CD1c-positive myeloid dendritic cell (primary cell): ENCODE measurements around the gene ECI1.
"Not testable (repeated sequence)": the region's sequence is repeated elsewhere in the genome, so short reads cannot be mapped to it uniquely, and the experiment has no call there.

Experiments used
- DNase-seq: peaks from one replicate; pipeline ENCODE4 v3.0.0-alpha.2; 2016; ENCODE audit errors: extremely low spot score

The ECI1 gene

DNA sequence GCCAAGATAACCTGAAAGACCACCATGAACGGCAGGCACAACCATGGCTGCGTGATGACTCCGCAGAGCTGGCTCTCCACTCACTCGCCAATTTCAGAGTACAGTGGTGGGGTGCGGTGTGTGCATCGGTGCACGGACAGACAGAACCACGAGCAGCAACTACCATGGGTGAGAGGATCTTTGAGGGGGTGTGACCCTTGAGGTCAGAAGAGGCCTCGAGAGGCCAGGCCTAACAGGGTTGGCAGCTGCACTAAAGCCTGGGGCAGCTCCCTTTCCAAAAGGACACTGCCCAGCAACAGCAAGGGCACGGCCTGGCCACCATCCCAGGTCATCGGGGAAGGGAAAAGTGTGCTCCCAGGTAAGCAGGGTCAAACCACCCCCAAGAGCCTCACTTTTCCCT lies 1.9 kb upstream of the ECI1 start:
- no peak for DNase-seq

DNA sequence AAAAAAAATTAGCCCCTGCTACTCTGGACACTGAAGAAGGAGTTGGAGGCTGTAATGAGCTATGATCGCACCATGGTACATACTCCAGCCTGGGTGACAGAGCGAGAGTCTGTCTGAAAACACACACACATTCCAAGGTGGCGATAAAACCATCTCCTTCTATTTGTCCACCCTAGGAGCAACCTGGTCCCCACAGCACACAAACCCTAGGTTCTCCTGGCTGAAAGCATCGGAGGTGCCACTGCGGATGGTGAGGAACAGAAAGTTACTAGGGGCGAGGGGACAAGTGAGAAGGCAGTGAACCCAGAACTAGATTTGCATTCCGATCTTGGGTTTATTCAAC lies 1.4 kb upstream of the ECI1 start:
- no peak for DNase-seq

DNA sequence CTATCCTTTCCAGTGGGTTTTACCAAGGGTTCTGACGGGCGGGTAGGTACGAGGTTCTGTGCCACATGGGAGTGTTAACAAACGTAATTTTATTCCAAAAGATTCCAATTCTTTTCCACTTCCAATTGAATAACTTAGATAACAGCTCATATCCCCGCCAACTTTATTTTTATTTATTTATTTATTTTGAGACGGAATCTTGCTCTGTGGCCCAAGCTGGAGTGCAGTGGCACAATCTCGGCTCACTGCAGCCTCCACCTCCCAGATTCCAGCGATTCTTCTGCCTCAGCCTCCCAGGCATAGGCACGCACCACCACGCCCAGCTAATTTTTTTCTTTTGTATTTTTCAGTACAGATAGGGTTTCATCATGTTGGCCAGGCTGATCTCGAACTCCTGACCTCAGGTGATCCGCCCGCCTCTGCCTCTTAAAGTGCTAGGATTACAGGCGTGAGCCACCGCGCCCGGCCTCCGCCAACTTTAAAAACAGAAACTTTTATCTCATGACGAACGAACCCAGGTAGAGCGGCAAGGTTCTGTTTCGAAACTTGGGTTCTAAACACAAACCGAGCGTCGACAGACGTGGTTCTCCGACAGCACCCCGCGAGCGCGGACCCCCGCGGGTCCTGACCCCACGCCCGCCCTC lies 613 bp downstream of the ECI1 start:
- peak; percentile 29 for DNase-seq

DNA sequence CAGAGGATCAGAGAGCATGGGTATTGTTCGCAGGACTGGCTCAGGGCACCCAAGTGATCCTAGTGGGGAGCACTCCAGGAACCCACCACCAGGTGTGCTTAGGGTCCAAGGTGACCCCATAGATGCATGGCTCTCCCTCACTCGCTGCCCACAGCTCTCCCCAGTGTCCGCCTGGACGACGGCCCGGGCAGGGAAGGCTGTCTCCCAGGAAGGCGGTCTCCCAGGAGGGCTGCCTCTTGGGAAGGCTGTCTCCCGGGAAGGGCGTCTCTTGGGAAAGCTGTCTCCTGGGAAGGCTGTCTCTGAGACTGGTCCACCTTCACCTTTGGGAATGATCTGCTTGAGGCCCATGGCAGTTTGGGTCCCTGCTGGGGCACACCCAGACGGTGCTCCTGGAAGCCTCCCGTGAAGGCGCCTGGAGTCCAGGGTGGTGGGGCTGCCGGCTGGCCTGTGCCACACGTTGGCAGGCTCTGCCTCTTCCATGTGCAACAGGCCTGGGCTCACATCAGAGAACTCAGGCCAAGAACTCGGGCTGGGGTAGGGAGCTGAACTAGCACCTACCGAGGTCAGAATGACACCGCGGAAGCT lies 5.0 kb downstream of the ECI1 start:
- no peak for DNase-seq

DNA sequence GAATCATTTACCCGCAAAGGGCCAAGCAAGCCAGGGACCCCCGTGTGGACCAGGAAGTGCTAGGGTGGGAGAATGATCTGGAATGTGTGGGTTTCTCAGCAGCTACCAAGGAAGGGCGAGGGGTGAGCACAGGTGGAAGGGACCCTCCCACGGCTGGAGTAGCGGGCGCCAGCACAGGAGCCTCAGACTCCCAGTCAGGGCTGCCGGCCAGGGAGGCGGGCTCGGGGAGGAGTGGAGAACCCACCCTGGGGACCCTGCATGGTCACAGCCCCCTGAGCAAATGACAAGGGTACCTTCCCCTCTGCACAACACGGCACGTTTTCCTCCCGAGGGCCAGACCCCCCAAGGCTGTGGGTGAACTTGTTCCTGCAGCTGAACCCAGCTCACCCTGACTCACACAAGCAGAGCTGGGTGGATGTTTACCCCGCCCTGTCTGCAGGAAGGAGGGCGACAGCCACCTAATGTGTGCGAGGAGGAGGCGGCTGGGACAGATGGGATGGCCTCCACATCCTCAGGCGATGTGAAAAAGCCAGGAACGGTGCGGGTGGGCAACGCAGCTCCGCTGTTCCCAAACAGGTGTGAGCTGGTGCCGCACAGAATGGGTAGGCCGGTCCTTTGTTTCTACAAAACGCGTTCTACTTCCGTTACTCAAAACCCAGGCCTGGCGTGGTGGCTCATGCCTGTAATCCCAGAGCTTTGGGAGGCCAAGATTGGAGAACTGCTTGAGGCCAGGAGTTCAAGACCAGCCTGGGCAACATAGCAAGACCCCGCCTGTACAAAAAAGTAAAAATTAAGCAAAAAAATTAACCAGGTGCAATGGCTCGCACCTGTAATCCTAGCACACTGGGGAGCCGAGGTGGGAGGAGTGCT lies 6.2 kb downstream of the ECI1 start:
- DNase-seq = no peak

DNA sequence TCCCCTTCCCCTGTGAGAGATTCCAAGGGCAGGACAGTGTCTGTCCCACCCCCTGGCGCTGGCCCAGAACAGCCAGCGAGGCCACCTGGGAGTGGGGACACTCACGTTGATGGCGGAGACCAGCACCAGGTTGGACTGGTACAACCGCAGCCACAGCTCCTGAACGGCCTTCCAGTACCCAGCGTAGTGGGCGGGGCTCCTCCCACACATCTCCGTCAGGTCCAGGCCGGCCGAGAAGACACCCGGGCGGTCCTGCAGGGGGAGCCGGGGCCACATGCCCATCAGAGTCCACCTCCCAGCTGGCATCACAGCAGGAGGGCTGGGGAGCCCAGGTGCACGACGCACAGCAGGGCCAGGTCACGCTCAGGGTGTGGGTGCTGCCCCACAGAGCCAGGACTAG lies 7.1 kb downstream of the ECI1 start:
- DNase-seq = no peak

DNA sequence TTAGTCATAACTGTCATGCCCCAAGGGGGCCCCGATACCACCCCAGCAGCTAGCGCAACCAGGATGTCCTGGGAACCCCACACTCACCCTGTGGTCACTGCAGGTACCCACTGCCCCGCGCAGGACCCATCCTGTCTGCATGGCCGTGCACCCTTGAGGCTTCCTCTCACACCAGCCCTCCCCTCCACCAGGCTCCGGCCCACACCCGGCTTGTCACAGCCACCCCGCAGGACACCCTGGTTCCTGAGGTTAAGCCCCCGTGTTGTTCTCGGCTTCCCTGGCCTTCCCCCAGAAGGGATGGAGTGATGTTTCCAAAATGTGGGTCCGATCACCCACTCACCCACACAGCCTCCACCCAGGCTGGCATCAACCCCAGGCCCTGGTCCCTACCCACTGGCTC lies 7.6 kb downstream of the ECI1 start:
- no peak for DNase-seq

DNA sequence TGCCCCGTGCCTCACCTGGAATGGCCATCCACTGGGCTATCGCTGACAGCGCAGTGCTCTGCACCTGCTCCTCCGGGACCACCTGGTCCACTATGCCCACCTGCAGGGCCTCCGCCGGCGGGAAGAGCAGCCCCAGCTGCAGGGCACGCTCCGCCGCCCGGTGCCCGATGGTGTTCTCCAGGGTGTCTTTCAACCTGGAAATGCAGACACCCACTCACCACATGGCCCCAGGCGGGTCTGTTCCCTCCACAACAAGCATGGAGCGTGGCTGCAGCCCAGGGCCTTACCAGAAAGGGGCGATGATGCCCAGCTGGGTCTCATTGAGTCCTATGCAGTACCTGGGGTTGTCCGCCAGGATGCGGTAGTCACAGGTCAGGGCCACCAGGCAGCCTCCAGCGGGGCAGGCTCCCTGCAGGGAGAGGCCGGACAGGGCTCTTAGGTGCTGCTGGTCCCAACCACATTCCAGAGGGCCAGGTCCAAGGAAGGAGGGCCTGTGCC lies 8.3 kb downstream of the ECI1 start:
- no peak for DNase-seq

DNA sequence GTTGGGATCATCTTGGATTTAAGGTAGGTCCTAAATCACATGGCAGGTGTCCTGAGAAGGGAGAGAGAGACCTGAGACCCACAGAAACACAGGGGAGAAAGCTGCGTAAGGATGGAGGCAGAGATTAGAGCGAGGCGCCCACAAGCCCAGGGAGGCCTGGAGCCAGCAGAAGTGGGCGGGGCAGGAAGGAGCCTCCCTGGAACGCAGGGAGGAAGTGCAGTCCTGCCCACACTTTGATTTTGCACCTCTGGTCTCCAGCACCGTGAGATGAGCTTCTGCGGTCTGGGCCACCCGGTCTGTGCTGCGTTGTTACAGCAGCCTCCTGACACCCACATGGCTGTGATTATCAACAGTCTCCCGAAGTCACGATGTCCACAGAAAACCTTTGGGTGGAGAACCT lies 8.8 kb downstream of the ECI1 start:
- DNase-seq = peak; percentile 43

DNA sequence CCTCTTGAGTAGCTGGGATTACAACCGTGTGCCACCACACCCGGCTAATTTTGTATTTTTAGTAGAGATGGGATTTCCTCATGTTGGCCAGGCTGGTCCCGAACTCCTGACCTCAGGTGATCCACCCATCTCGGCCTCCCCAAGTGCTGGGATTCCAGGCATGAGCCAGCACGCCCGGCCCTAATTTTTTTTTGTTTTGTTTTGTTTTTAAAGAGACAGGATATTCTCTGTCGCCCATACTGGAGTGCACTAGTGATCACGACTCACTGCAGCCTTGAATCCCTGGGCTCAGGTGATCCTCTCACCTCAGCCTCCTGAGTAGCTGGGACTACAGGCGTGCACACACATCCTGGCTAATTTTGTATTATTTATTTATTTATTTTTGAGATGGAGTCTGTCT lies 11.1 kb downstream of the ECI1 start:
- DNase-seq = not testable (repeated sequence)

DNA sequence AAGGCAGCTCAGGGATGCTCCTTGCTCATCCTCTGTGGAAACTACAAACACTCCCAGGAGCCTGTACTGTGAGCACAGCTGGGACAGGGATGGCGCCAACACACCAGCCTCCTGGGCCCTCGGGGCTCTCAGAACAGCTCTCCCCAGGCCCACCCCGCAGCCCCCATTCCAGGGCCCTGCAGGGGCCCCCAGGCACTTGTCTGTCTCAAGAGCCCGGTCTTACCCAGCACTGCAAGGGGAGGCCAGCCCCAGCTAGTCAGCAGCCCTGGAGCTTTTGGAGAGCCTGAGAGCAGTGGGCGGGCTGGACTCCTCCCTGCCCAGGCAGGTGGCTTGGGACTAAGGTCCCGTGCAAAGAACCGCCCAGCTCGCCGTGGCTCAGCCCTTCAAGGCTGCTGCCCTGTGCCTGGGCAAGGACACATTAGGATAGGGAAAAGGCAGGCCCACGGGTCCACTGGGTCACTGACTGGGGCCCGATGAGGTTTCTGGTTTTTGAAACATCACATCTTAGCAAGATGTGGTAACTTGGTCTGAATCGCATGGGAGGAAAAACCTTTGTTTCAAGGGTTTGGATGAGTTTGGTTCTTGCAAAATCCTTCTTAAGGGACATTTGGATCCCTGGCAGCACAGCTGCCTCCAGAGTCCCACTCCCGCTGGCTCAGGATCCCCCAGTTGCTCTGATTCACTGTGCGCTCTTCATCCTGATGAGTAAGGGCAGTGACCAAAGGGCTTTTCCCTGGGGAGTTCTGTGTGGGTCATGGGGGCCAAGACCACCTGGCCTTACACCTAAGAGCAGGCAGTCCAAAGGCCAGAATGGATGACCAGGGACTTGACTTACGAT lies 12.3 kb downstream of the ECI1 start:
- no peak for DNase-seq

DNA sequence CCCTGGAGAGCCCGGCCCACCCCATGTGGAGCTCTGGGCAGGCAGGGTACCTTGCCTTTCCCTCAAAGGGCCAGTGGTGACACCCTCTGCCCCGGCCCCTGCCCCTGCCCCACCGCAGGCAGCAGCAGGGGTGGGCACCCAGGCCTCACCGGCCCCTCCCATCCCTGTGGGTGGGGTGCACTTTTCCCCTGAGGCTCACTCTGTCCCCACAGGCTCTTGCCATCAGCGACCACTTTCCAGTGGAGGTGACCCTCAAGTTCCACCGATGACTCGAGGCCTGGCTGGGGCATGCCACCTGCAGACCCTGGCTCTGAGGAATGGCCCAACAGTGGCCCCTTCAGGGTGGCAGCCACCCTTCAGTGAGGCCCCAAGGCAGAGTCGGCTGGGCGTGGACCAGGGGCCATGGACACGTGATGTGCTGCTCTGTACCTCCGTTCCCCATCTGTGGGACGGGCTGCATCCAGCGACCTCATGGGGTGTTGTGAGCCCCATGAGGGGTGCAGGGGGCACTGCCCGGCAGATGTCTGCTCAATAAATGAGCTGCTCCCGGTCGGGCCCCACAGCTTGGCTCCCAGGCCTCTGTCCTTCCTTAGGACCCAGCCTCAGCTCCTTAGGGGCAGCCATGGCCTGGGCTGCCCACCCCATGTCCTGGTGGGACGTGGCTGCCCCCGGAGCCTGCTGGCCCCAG lies 13.1 kb downstream of the ECI1 start:
- no peak for DNase-seq

DNA sequence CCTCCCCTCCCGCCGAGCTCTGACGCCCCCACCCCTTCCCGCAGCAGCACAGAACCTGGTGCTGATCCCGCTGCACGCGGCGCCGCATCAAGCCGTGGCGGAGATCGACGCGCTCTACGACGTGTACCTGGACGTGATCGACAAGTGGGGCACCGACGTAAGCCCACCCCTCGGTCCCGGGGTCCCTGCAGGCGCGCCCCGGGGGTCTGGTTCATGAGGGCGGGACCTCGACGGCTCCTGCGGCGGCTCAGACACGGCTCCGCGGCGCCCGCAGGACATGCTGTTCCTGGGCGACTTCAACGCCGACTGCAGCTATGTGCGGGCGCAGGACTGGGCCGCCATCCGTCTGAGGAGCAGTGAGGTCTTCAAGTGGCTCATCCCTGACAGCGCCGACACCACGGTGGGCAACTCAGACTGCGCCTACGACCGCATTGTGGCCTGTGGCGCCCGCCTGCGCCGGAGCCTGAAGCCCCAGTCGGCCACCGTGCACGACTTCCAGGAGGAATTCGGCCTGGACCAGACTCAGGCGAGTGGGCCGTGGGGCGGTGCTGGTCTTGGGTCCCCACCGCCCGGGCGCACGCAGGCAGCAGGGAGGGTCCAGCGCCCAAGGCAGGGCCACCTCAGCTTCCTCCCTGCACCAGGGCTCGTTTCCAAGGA lies 13.8 kb downstream of the ECI1 start:
- no peak for DNase-seq

DNA sequence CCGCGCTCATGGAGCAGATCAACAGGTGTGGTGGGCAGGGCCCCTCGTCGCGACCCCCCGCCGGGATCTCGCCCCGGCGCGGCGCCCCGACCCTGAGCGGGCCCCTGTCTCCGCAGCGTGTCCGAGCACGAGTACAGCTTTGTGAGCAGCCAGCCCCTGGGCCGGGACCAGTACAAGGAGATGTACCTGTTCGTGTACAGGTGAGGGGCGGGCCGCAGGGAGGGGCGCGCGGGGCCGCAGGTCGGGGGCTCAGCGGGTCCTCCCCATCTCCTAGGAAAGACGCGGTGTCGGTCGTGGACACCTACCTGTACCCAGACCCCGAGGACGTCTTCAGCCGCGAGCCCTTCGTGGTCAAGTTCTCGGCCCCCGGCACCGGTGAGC lies 14.3 kb downstream of the ECI1 start:
- DNase-seq = no peak

DNA sequence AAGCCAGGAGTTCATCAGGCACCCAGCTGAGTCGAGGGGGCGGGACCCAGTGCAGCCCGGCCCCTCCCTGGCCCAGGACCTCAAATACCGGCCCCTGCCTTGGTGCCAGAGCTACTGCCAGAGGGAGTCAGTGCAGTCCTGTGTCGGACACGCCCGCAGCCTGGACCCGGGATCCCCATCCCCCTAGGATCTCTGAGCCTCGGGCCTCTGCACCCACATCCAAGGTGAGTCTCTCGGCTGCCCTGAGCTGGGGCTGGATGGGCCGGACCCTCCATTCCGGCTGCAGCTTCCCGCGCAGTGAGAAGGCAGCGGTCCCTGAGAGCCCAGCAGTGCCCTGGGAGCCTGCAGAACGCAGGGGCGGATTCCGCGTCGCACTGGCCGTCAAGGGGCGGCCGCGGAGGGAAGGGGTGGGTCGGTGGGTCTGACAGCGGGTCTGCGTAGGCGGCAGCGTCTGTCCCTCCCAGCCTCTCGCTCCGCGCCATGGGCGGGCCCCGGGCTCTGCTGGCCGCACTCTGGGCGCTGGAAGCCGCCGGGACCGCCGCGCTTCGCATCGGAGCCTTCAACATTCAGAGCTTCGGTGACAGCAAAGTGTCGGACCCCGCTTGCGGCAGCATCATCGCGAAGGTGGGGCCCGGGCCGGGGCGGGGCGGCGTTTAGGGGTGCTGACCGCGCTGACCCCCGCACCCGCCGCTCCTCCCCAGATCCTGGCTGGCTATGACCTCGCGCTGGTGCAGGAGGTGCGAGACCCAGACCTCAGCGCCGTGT lies 14.9 kb downstream of the ECI1 start, which contains the start of gene DNASE1L2:
Gene DNASE1L2, plus strand, starts transcription at position 108 of the 765 bp plus-strand sequence. Its CDS starts 373 bp downstream, at position 481.
- DNase-seq = peak; percentile 46

DNA sequence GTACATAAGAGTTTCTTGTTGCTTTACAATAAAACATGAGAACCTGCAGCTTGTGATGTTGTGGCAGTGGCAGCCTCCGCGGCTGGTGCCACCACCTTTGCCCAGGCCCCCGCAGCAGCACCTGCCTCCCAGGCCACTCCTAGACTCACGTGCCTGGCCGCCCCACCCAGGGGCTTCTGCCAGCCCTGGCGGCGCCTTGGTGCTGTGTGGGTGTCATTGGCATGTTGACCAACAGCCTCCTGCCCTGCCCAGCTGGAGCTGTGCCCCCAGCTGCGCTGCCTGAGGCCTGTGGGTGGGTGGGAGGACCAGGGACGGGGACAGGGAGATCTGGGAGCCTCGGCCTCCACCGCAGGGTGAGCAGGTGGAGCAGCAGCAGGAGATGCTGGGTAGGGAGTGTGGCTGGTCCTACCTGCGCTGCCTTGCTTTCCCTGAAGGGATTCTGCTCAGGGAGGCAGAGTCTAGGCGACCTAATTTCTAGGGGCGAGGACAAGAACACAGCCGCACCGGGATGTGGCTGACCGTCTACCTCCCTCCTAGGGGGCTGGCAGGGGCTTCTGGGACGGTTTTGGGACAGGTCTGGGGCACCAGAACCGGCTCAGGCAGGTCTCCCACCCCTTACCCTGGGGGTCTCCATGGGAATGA lies 15.6 kb downstream of the ECI1 start:
- DNase-seq = no peak

DNA sequence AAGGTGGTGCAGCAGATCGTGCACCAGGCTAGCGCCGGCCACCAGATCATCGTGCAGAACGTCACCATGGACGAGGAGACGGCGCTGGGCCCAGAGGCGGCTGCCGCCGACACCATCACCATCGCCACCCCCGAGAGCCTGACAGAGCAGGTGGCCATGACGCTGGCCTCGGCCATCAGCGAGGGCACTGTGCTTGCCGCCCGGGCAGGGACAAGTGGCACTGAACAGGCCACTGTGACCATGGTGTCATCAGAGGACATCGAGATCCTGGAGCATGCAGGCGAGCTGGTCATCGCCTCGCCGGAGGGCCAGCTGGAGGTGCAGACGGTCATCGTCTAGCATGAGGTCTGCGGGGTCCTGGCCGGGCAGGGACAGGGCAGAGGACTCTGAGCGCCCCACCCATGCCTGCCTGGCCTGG lies 16.1 kb downstream of the ECI1 start:
- no peak for DNase-seq

DNA sequence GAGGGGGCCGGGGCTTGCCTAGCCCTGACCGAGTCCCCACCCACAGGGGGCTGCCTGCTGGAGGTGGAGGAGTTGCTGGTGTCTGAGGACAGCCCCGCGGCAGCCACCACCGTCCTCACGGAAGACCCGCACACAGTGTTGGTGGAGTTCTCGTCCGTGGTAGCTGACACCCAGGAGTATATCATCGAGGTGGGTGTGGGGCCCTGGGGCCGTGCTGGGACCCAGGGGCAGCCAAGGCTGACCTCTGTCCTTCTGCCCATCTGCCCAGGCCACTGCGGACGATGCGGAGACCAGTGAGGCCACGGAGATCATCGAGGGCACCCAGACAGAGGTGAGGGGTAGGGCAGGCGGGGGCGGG lies 16.6 kb downstream of the ECI1 start:
- DNase-seq = no peak
